K562 (cell line): ENCODE measurements around the gene MAP10. TPM values are rescaled to one million over a fixed set of nuclear protein-coding genes. Genes with fewer than 3 reads are reported as not detected.

Experiments
- GABPB2 ChIP-seq: fragments of 250-450 bp; sonication (Bioruptor Pico); conservative IDR thresholded peaks from 2 replicates; pipeline ENCODE4 v1.5.1; 2021; ENCODE audit warnings: mild to moderate bottlenecking
- HNRNPH1 ChIP-seq: fragments of 200-400 bp; formaldehyde crosslinking; optimal IDR thresholded peaks from 2 replicates; pipeline ENCODE3; 2017; ENCODE audit warnings: low read depth, mild to moderate bottlenecking, low read length, moderate library complexity
- ILF3 ChIP-seq: fragments of 450-650 bp; IDR thresholded peaks from 2 replicates; pipeline ENCODE4 v1.6.1; 2018; ENCODE audit warnings: antibody characterized with exemption, mild to moderate bottlenecking, moderate library complexity, borderline replicate concordance
- KAT7 ChIP-seq: sonication (generic); formaldehyde crosslinking; IDR thresholded peaks from 2 replicates; pipeline ENCODE4 v1.8.0; 2022; ENCODE audit warnings: missing genetic modification reagents, mild to moderate bottlenecking, borderline replicate concordance
- KDM5B ChIP-seq: fragments of 200-600 bp; sonication (generic); IDR thresholded peaks from 2 replicates; pipeline ENCODE4 v1.6.1; 2012; ENCODE audit warnings: low read depth, mild to moderate bottlenecking, moderate library complexity, low read length, control low read depth, inconsistent platforms; ENCODE audit not compliant: insufficient replicate concordance
- MCM5 ChIP-seq: fragments of 450-650 bp; IDR thresholded peaks from 2 replicates; pipeline ENCODE4 v1.6.1; 2016; ENCODE audit warnings: low read depth
- NEUROD1 ChIP-seq: fragments of 150-350 bp; IDR thresholded peaks from 2 replicates; pipeline ENCODE4 v1.6.1; 2014; ENCODE audit warnings: borderline replicate concordance, low read length, low read depth; ENCODE audit not compliant: partially characterized antibody
- SMARCC2 ChIP-seq: fragments of 450-650 bp; IDR thresholded peaks from 2 replicates; pipeline ENCODE4 v1.6.1; 2017; ENCODE audit warnings: antibody characterized with exemption, moderate library complexity, mild to moderate bottlenecking, low read depth
- SUPT5H ChIP-seq: fragments of 450-650 bp; IDR thresholded peaks from 2 replicates; pipeline ENCODE4 v1.6.1; 2016
- TRIM28 ChIP-seq: fragments of 450-650 bp; IDR thresholded peaks from 2 replicates; pipeline ENCODE4 v1.6.1; 2017
- ZNF224 ChIP-seq: sonication (generic); formaldehyde crosslinking; IDR thresholded peaks from 2 replicates; pipeline ENCODE4 v1.8.0; 2022; ENCODE audit warnings: mild to moderate bottlenecking, missing genetic modification reagents
- ZNF583 ChIP-seq: fragments of 250-450 bp; sonication (Bioruptor Pico); IDR thresholded peaks from 2 replicates; pipeline ENCODE4 v1.4.0; 2020
- polyA plus RNA-seq, 8 experiments: library from polyadenylated mRNA; depleted of rRNA in 4 of 8; stranded (reverse) in 5 of 8; unstranded in 3 of 8; fragments of >200 nt; fragmentation: Nextera tagmentation in 2 of 8; fragmentation: Illumina TruSeq in 1 of 8; extraction: Ambion mirVana in 2 of 8; extraction: Trizol in 1 of 8; gene quantifications; 2 replicates each; pipeline versions ENCODE4 v1.2.1 to v1.2.3, GENCODE V29; 2011 to 2014; ENCODE audit warnings: inconsistent platforms in 1 of 8, missing spikeins in 1 of 8
- total RNA-seq, 7 experiments: library from RNA; depleted of rRNA in 6 of 7; stranded (reverse); fragments of >200 nt in 6 of 7; fragmentation: Illumina TruSeq in 2 of 7; extraction: Trizol in 2 of 7; gene quantifications; 2 replicates each; pipeline versions ENCODE4 v1.2.1 to v1.2.3, GENCODE V29; 2011 to 2021; ENCODE audit warnings: low replicate concordance in 1 of 7
- TF ChIP-seq, protein P1 (sequence below): fragments of 250-450 bp; sonication (Bioruptor Pico); IDR thresholded peaks from 2 replicates; pipeline ENCODE4 v1.5.0; 2021; ENCODE audit warnings: mild to moderate bottlenecking, borderline replicate concordance
- TF ChIP-seq, protein P2 (sequence below): IDR thresholded peaks from 2 replicates; pipeline ENCODE4 v1.6.1; 2014; ENCODE audit warnings: antibody characterized with exemption
- TF ChIP-seq, protein P3 (sequence below), 2 experiments: IDR thresholded peaks; 2 replicates each; pipeline ENCODE4 v1.6.1; 2011; ENCODE audit warnings: borderline replicate concordance in 1 of 2, control low read depth in 1 of 2, low read depth in 1 of 2, low read length in 1 of 2, mild to moderate bottlenecking in 1 of 2, mixed read lengths in 1 of 2, moderate library complexity in 1 of 2; ENCODE audit not compliant: insufficient read depth in 1 of 2, insufficient read length in 1 of 2, poor library complexity in 1 of 2, severe bottlenecking in 1 of 2; ENCODE audit errors: extremely low read depth in 1 of 2
- TF ChIP-seq, protein P4 (sequence below), 2 experiments: fragments of 450-650 bp; conservative IDR thresholded peaks; 2 replicates each; pipeline ENCODE4 v1.6.1; 2017; ENCODE audit warnings: mild to moderate bottlenecking in 2 of 2, moderate library complexity in 2 of 2

The MAP10 gene
- total and polyA plus RNA-seq, 9 of the 15 experiments (the other 6 are each of a cell fraction or from before 2014, with no cell fraction given) = 0.11 to 0.98 (median 0.69) TPM

DNA sequence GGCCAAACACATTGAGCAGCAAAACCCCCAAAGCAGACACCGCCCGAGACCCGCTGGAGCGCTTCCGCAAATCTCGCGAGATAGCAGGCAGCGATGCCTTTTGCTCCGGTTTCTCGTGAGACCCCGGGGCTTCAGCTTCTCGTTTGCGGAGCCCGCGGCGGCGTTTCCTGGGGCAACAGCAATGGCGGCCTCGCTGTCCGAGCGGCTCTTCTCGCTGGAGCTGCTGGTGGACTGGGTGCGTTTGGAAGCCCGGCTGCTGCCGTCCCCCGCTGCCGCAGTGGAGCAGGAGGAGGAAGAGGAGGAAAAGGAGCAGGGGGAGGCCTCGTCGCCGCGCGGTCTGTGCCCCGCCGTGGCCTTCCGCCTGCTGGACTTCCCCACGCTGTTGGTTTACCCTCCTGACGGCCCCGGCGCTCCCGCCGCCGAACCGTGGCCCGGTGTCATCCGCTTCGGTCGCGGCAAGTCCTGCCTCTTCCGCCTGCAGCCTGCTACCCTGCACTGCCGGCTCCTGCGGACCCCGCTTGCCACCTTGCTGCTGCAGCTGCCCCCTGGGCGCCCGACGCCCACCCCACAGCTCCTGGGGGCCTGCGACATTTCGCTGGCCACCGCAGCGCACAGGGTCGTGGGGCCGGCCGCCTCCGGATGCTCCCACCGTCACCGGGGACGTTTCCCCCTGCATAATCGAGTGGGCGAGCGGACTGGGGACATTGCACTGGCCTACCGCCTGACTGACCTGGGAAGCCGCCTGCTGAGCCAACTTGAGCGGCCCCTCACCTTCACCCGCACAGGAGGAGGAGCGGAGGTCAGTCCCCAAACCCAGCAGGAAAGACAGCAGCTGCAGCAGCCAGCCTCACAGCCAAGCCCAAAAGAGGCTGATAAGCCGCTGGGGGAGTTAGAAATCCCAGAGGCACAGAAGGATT lies at the start of gene MAP10 (continued):
- TF ChIP-seq, protein P1, sequence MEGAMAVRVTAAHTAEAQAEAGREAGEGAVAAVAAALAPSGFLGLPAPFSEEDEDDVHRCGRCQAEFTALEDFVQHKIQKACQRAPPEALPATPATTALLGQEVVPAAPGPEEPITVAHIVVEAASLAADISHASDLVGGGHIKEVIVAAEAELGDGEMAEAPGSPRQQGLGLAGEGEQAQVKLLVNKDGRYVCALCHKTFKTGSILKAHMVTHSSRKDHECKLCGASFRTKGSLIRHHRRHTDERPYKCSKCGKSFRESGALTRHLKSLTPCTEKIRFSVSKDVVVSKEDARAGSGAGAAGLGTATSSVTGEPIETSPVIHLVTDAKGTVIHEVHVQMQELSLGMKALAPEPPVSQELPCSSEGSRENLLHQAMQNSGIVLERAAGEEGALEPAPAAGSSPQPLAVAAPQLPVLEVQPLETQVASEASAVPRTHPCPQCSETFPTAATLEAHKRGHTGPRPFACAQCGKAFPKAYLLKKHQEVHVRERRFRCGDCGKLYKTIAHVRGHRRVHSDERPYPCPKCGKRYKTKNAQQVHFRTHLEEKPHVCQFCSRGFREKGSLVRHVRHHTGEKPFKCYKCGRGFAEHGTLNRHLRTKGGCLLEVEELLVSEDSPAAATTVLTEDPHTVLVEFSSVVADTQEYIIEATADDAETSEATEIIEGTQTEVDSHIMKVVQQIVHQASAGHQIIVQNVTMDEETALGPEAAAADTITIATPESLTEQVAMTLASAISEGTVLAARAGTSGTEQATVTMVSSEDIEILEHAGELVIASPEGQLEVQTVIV (CRISPR knock-in tag) = 0 out of 2 replicates have a peak, but pooled peaks have one; percentile 45
- TF ChIP-seq, protein P2, sequence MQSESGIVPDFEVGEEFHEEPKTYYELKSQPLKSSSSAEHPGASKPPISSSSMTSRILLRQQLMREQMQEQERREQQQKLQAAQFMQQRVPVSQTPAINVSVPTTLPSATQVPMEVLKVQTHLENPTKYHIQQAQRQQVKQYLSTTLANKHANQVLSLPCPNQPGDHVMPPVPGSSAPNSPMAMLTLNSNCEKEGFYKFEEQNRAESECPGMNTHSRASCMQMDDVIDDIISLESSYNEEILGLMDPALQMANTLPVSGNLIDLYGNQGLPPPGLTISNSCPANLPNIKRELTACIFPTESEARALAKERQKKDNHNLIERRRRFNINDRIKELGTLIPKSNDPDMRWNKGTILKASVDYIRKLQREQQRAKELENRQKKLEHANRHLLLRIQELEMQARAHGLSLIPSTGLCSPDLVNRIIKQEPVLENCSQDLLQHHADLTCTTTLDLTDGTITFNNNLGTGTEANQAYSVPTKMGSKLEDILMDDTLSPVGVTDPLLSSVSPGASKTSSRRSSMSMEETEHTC = no peak
- TF ChIP-seq KDM5B (peak; percentile 36), KAT7 (CRISPR knock-in tag) (no peak), MCM5 (no peak), ZNF224 (CRISPR knock-in tag) (no peak), HNRNPH1 (no peak), TRIM28 (no peak), SMARCC2 (no peak), GABPB2 (CRISPR knock-in tag) (no peak), NEUROD1 (peak; percentile 35), ZNF583 (CRISPR knock-in tag) (no peak), ILF3 (no peak), SUPT5H (peak; percentile 50; the same call in 1 of the 2 replicates)
- TF ChIP-seq, protein P3, sequence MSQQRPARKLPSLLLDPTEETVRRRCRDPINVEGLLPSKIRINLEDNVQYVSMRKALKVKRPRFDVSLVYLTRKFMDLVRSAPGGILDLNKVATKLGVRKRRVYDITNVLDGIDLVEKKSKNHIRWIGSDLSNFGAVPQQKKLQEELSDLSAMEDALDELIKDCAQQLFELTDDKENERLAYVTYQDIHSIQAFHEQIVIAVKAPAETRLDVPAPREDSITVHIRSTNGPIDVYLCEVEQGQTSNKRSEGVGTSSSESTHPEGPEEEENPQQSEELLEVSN (IDR thresholded peaks at IDR 0.05; ENCODE audit: borderline replicate concordance in 1 of 2, extremely low read depth in 1 of 2, insufficient read depth in 1 of 2, insufficient read length in 1 of 2, low read depth in 1 of 2, low read length in 1 of 2, poor library complexity in 1 of 2, severe bottlenecking in 1 of 2) = peak in 1 of 2 experiments; percentile 54
- TF ChIP-seq, protein P4, sequence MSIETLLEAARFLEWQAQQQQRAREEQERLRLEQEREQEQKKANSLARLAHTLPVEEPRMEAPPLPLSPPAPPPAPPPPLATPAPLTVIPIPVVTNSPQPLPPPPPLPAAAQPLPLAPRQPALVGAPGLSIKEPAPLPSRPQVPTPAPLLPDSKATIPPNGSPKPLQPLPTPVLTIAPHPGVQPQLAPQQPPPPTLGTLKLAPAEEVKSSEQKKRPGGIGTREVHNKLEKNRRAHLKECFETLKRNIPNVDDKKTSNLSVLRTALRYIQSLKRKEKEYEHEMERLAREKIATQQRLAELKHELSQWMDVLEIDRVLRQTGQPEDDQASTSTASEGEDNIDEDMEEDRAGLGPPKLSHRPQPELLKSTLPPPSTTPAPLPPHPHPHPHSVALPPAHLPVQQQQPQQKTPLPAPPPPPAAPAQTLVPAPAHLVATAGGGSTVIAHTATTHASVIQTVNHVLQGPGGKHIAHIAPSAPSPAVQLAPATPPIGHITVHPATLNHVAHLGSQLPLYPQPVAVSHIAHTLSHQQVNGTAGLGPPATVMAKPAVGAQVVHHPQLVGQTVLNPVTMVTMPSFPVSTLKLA (conservative IDR thresholded peaks at IDR 0.05) = no peak
